Mononuclear cell (primary cell): ENCODE results near the gene DLG2. TPM values are rescaled to one million over a fixed set of nuclear protein-coding genes. Genes with fewer than 3 reads are reported as not detected.
"Not testable (repeated sequence)": the region's sequence is repeated elsewhere in the genome, so short reads cannot be mapped to it uniquely, and the experiment has no call there.

Experiments used
- H3K27me3 ChIP-seq: 2 replicates; pipeline ENCODE4 v1.6.0; 2011; ENCODE audit warnings: low read length, control low read depth; ENCODE audit not compliant: insufficient read depth
- H3K4me1 ChIP-seq: 2 replicates; pipeline ENCODE4 v1.5.1; 2011; ENCODE audit warnings: mild to moderate bottlenecking, low read length, control low read depth; ENCODE audit not compliant: insufficient read depth
- H3K4me3 ChIP-seq: 2 replicates; pipeline ENCODE4 v1.5.1; 2011; ENCODE audit warnings: mild to moderate bottlenecking, low read length, moderate library complexity
- H3K9me3 ChIP-seq: 2 replicates; pipeline ENCODE4 v1.5.1; 2011; ENCODE audit warnings: low read depth, mild to moderate bottlenecking, control low read depth, low read length
- total RNA-seq: library from RNA; depleted of rRNA; stranded (reverse); fragments of >200 nt; gene quantifications from one replicate; pipeline ENCODE4 v1.2.3, GENCODE V29; 2012

Gene DLG2
- total RNA-seq, 1 donor, result 1.6 TPM

DNA sequence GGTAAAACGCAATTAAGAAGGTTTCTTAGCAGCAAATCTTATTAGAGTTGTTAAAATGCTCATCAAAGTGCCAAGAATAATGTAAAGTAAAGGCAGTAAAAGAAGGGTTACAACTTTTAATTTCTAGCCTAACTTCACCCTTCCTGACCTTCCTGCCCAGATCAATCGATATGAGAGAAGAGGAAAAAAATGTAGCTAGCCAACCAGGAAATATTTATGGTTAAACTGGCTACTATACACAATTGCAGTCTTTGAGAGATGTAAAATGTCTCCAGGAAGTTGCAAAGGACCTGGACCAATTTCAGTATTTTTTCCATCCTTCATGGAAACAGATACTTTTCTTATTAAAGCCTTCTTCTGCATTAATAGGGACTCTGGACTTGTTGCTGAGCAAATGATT is 2199.2 kb downstream of the DLG2 start:
- H3K4me3 ChIP-seq, result no peak overlapping the region
- no peaks in the 10 kb centered on the region for H3K9me3 ChIP-seq

DNA sequence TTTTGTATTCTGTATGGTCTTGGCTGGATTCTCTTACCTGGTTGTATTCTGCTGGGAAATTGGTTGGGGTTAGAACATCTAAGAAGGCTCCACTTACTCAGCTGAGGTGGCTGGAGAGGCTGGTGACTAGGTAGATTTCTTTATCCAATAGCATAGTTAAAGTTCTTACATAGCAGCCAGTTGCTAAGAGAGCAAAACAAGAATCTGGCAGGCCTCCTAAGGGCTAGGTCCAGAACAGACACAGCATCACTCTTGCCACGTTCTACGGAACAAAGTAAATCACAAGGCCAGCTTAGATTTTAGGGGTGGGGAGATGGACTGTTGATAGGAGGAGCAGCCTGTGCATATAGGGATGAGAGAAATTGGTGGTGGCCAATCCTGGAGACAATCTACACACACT is 2199.6 kb downstream of the DLG2 start:
- Histone ChIP-seq H3K27me3 (no peaks in the 10 kb centered on the region), H3K4me3 (no peak overlapping the region), H3K9me3 (no peaks in the 10 kb centered on the region), H3K4me1 (no peaks in the 10 kb centered on the region)

More for the DNA sequence above, 2199.2 kb downstream of the DLG2 start:
- H3K27me3 ChIP-seq, result no peaks in the 10 kb centered on the region
- H3K4me1 ChIP-seq, result no peaks in the 10 kb centered on the region

DNA sequence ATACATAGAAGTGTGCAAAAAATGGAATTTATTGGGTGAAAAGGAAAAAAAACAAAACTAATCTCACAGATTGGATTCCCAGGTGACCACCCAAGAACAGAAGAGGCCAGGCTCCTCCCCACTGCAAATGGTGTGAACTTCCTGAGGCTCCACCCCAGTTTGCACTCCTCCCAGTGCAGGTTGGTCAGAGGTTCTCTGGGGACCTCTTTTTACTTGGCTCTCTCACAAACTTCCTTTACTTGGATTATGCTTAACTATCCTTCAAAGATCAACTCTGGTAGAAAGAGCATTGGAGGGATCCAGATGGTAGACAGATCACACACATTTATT is 2202.0 kb downstream of the DLG2 start:
- Histone ChIP-seq H3K9me3 (no peaks in the 10 kb centered on the region), H3K4me3 (no peak overlapping the region), H3K4me1 (no peaks in the 10 kb centered on the region), H3K27me3 (no peaks in the 10 kb centered on the region)

DNA sequence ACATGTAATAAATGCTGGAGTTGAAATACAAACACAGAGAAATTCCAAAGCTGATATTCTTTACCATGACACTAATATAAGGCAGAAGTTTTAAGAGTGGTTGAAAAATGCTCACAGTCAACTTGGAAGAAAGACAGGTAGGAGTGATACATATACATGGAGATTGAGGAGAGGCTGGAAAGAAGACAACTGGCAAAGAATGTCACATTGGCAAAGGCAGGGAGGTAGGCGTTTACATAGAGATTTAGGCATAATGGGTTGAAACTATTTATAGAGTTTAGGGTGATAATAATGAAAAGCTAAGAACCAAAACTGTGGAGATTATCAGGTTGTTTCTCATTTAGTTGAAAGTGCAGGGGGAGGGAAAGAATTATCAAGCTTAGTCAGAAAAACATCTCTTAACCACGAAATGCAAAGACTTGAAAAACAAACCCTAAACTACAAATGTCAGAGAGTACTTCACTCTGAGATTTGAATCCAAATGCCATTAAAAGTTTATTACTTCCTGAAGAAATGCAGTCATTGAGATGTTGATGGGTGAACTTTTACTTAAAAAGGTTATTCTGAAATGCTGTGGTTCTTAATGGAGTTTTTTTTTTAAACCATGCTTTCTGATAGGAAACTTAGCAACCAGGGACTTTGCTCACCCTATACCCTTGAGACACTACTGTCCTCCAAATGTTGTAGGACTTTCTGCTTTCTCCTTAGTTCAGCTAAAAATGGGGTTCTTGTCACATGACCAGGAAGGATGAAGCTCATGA is 2202.6 kb downstream of the DLG2 start:
- H3K4me1 ChIP-seq, result no peaks in the 10 kb centered on the region
- no peak overlapping the region for H3K4me3 ChIP-seq
- H3K9me3 ChIP-seq, result no peaks in the 10 kb centered on the region
- no peaks in the 10 kb centered on the region for H3K27me3 ChIP-seq

DNA sequence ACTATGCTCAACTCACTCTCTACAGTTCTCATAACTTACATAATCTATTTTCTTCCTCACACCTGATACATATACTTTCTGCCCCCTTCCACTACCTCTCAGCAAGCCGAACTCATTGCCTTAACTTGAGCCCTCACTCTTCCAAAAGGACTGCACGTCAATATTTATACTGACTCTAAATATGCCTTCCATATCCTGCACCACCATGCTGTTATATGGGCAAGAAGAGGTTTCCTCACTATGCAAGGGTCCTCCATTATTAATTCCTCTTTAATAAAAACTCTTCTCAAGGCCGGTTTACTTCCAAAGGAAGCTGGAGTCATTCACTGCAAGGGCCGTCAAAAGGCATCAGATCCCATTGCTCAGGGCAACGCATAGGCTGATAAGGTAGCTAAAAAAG is 2204.5 kb downstream of the DLG2 start:
- not testable (repeated sequence) for H3K4me1 ChIP-seq, H3K9me3 ChIP-seq, H3K27me3 ChIP-seq, H3K4me3 ChIP-seq

DNA sequence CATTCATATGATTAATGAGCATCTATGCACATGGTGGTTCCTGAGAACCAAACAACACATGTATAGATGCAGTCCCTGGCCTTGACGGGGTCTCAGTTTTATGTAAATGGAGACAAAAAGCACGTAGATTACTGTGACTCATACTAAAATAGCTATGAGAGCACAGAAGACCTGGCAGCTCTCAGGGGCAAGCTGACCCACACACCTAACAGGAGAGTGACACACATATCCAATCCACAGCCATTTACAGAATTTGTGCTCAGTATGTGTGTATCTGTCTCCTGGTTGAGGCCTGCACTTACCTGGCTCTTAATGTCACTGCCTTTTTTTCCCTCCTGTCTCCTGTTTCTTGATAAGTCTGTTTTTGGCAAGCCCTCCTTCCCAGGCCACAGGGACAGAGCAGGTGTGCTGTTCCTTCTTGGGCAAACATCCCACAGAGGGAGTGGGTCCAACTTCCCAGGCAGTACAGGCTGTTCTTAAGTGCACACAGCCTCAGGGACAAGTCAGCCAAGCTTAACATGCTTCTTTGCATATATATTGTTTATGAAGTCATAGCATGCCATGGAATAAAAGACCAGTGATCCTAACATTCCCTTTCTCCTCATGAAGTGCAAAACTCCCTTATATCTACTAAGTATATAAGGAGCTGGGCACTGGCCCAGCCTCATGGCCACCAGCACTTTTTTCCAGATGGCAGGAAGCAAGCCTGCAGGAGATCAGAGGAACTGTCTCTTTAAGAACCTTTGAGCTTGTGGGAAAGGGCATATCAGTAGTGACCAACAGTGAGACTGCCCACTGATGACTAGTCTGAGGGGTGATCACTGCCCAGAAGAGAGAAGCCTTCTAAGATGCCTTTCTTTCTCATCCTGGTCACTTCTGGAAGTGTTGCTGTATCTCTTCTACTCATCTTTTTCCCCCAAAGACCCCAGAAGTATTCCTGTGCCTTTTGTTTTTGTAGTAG is 2216.3 kb downstream of the DLG2 start:
- Histone ChIP-seq H3K4me1 (no peaks in the 10 kb centered on the region), H3K4me3 (no peak overlapping the region), H3K27me3 (no peaks in the 10 kb centered on the region), H3K9me3 (no peaks in the 10 kb centered on the region)

DNA sequence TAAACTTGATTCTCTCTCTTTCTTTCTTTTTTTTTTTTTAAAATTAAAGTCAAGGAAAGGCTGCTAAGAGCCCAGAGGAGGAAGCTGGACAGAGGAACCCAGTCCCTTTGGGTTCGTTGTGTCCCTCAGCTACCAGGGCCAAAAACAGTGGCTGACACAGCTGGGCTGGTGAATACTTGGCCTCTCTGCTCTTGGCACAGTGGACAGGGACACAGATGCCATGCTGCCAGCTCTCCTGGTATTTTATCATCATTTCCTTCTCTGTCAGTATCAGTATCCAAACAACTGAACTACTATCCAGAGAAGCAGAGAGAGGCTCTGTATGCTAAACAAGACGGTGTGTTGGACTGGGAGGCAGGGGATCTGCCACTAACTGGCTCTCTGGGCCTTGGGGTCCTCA is 2217.3 kb downstream of the DLG2 start:
- no peaks in the 10 kb centered on the region for H3K27me3 ChIP-seq
- H3K4me3 ChIP-seq, result no peak overlapping the region
- no peaks in the 10 kb centered on the region for H3K9me3 ChIP-seq
- no peaks in the 10 kb centered on the region for H3K4me1 ChIP-seq

DNA sequence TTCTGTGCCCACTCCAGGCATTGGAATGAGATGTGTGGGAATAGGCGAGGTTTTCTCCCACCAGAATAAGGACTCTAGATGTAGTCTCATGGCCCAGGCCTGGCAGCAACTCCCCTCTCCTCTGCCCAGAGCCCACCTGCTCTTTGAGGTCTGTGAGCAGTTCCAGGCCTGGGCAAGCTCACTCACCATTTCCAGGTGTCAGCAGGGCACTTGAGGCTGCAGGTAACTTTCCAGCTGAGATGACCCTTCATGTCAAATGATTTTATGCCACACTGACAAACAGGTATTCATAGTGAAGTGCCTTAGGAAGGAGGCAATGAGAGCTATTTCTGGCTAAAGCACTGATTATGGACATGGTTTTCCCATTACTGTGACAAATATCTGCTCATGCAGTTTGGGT is 2217.7 kb downstream of the DLG2 start:
- Histone ChIP-seq H3K4me1 (no peaks in the 10 kb centered on the region), H3K4me3 (no peak overlapping the region), H3K27me3 (no peaks in the 10 kb centered on the region), H3K9me3 (no peaks in the 10 kb centered on the region)

DNA sequence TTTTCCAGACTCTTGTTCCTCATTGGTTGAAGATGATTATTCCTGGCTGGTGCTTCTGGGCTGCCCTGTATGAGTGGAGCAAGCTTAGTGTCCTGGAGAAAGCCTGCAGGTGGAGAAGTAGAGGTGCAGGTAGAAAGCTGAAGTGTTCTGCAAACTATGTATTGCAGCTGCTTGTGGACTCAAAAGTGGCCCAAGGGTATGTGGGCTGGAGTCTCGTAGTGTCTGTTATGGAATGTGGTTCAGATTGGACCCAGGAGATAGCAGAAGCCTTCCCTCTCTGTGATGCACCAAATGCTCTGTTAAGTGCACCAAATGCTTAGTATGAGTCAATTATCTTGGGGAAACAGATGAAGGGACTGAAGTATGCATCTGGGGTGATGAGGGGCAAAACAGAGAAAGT is 2218.2 kb downstream of the DLG2 start:
- Histone ChIP-seq H3K27me3 (no peaks in the 10 kb centered on the region), H3K4me3 (no peak overlapping the region), H3K9me3 (no peaks in the 10 kb centered on the region), H3K4me1 (no peaks in the 10 kb centered on the region)

Other genes with a start within 250 kb of the DLG2 start
- 20.3 TPM for gene TMEM126B, start 1.2 kb upstream of the DLG2 start, total RNA-seq
- 14.4 TPM for gene TMEM126A, start 20.6 kb upstream of the DLG2 start, total RNA-seq
- gene CREBZF, start 37.8 kb upstream of the DLG2 start, total RNA-seq, result 55.2 TPM
- gene CCDC89, start 58.9 kb upstream of the DLG2 start, total RNA-seq, result not detected
- gene SYTL2, start 183.8 kb upstream of the DLG2 start, total RNA-seq, result 26.6 TPM
- gene CCDC83, start 228.0 kb upstream of the DLG2 start, total RNA-seq, result under 0.01 TPM